ENCODE results near the gene SLC22A17. TPM values are rescaled to one million over a fixed set of nuclear protein-coding genes. Genes with fewer than 3 reads are reported as not detected.

SLC22A17 gene
- total and polyA plus RNA-seq, 2 of the 13 experiments (the other 11 are each of a cell fraction or from before 2014, with no cell fraction given) = 0.95 to 1.1 TPM

DNA sequence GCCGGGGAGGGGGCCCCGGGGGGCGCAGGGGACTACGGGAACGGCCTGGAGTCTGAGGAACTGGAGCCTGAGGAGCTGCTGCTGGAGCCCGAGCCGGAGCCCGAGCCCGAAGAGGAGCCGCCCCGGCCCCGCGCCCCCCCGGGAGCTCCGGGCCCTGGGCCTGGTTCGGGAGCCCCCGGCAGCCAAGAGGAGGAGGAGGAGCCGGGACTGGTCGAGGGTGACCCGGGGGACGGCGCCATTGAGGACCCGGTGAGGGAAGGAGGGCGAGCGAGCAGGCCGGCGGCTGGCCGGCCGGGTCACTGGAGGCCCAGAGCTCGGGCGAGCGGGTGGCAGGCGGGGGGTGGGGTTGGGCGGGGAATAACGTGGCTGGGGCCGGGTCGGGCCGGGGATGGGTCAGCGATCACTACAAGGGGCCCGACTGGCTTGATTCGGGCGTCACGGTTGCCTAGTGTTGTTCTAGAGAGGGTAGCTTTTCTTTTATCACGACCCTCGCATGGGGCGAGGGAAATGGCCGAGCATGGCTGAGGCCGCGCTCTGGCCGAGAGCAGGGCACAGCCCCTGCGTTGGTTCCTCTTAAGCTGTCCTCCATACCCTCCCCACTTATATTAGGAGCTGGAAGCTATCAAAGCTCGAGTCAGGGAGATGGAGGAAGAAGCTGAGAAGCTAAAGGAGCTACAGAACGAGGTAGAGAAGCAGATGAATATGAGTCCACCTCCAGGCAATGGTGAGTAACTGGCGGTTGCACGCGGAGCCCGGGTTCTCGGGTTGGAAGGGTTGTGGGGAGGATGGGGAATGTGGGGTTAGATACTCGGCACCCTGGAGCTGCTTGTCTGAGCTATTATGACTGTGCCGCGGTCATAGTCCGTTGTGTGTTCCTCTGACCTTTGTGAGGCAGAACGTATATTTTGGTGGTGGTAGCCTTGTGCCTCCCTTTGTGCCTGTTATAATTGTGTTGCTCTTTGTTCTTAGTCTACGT lies 30.8 kb downstream of the SLC22A17 start (continued):
- TF ChIP-seq, protein P1, sequence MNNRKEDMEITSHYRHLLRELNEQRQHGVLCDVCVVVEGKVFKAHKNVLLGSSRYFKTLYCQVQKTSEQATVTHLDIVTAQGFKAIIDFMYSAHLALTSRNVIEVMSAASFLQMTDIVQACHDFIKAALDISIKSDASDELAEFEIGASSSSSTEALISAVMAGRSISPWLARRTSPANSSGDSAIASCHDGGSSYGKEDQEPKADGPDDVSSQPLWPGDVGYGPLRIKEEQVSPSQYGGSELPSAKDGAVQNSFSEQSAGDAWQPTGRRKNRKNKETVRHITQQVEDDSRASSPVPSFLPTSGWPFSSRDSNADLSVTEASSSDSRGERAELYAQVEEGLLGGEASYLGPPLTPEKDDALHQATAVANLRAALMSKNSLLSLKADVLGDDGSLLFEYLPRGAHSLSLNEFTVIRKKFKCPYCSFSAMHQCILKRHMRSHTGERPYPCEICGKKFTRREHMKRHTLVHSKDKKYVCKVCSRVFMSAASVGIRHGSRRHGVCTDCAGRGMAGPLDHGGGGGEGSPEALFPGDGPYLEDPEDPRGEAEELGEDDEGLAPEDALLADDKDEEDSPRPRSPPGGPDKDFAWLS (CRISPR knock-in tag; IDR thresholded peaks at IDR 0.05; ENCODE audit: borderline replicate concordance) = no peak
- TF ChIP-seq GFI1 (CRISPR knock-in tag; IDR thresholded peaks at IDR 0.05; ENCODE audit: borderline replicate concordance) (peak; percentile 36; the same call in 1 of the 2 replicates), SKI (IDR thresholded peaks at IDR 0.05; ENCODE audit: partially characterized antibody) (peak; percentile 17), HNRNPK (IDR thresholded peaks at IDR 0.05; ENCODE audit: low read depth, low read length, poor library complexity, severe bottlenecking) (peak; percentile 95), FOSL2 (CRISPR knock-in tag; IDR thresholded peaks at IDR 0.05) (peak; percentile 56), RXRB (CRISPR knock-in tag; IDR thresholded peaks at IDR 0.05; ENCODE audit: borderline replicate concordance) (no peak), PTBP1 (IDR thresholded peaks at IDR 0.05; ENCODE audit: low read depth, low read length, poor library complexity, severe bottlenecking) (no peak), ATM (IDR thresholded peaks at IDR 0.05; ENCODE audit: borderline replicate concordance) (no peak), SPEN (CRISPR knock-in tag; IDR thresholded peaks at IDR 0.05; ENCODE audit: low read depth) (no peak), PRMT3 (CRISPR knock-in tag; IDR thresholded peaks at IDR 0.05; ENCODE audit: borderline replicate concordance, low read depth) (no peak), NPAS2 (CRISPR knock-in tag; IDR thresholded peaks at IDR 0.05; ENCODE audit: borderline replicate concordance) (no peak), MAF1 (CRISPR knock-in tag; IDR thresholded peaks at IDR 0.05; ENCODE audit: borderline replicate concordance) (peak; percentile 95; the same call in 1 of the 2 replicates), ZNF546 (CRISPR knock-in tag; conservative IDR thresholded peaks at IDR 0.05) (peak; percentile 59; the same call in 1 of the 2 replicates), RARA (CRISPR knock-in tag; IDR thresholded peaks at IDR 0.05) (peak; percentile 50; the same call in 1 of the 2 replicates), ZFP36L2 (CRISPR knock-in tag; IDR thresholded peaks at IDR 0.05) (no peak), NFE2L2 (IDR thresholded peaks at IDR 0.05; ENCODE audit: low read length) (no peak), AKAP8 (CRISPR knock-in tag; IDR thresholded peaks at IDR 0.05) (no peak; the same call in 1 of the 2 replicates), ZNF614 (CRISPR knock-in tag; IDR thresholded peaks at IDR 0.05; ENCODE audit: borderline replicate concordance) (peak; percentile 67), NR1H2 (CRISPR knock-in tag; IDR thresholded peaks at IDR 0.05; ENCODE audit: borderline replicate concordance, low read depth) (no peak; the same call in 1 of the 2 replicates), ZFP36L1 (CRISPR knock-in tag; IDR thresholded peaks at IDR 0.05) (no peak; the same call in 1 of the 2 replicates)
- TF ChIP-seq, protein P2, sequence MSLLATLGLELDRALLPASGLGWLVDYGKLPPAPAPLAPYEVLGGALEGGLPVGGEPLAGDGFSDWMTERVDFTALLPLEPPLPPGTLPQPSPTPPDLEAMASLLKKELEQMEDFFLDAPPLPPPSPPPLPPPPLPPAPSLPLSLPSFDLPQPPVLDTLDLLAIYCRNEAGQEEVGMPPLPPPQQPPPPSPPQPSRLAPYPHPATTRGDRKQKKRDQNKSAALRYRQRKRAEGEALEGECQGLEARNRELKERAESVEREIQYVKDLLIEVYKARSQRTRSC (CRISPR knock-in tag; IDR thresholded peaks at IDR 0.05; ENCODE audit: low read depth) = 0 out of 2 replicates have a peak, but pooled peaks have one; percentile 59
- TF ChIP-seq, protein P3, sequence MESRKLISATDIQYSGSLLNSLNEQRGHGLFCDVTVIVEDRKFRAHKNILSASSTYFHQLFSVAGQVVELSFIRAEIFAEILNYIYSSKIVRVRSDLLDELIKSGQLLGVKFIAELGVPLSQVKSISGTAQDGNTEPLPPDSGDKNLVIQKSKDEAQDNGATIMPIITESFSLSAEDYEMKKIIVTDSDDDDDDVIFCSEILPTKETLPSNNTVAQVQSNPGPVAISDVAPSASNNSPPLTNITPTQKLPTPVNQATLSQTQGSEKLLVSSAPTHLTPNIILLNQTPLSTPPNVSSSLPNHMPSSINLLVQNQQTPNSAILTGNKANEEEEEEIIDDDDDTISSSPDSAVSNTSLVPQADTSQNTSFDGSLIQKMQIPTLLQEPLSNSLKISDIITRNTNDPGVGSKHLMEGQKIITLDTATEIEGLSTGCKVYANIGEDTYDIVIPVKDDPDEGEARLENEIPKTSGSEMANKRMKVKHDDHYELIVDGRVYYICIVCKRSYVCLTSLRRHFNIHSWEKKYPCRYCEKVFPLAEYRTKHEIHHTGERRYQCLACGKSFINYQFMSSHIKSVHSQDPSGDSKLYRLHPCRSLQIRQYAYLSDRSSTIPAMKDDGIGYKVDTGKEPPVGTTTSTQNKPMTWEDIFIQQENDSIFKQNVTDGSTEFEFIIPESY (CRISPR knock-in tag; IDR thresholded peaks at IDR 0.05) = 0 out of 2 replicates have a peak, but pooled peaks have one; percentile 10
- TF ChIP-seq, protein P4, sequence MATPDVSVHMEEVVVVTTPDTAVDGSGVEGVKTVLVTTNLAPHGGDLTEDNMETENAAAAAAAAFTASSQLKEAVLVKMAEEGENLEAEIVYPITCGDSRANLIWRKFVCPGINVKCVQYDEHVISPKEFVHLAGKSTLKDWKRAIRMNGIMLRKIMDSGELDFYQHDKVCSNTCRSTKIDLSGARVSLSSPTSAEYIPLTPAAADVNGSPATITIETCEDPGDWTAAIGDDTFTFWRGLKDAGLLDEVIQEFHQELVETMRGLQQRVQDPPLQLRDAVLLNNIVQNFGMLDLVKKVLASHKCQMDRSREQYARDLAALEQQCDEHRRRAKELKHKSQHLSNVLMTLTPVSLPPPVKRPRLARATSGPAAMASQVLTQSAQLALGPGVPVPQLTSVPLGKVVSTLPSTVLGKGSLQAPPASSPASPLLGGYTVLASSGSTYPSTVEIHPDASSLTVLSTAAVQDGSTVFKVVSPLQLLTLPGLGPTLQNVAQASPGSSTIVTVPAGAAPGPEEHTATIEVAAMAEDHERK (CRISPR knock-in tag; IDR thresholded peaks at IDR 0.05; ENCODE audit: low read depth) = no peak
